Activated CD4-positive, alpha-beta T cell treated with anti-CD3 and anti-CD28 coated beads, Interleukin-2, Interleukin-4, amounts not matched to agents 100 ng/mL and 50 ng/mL, durations not matched to agents 16 hours and 8 hours (primary cell): ENCODE measurements around the gene SLC6A1.

Experiments used
- DNase-seq: peaks from one replicate; pipeline ENCODE4 v3.0.0-alpha.2; 2020; ENCODE audit warnings: low spot score

SLC6A1 gene

GRCh38 chr3:10993729-10994065, 1.1 kb downstream of the SLC6A1 start:
- no peak for DNase-seq

- no peak for DNase-seq
Observed at GRCh38 chr3:10994306-10994705, 1.8 kb downstream of the SLC6A1 start.

- no peak for DNase-seq
Observed at GRCh38 chr3:10995871-10996270, 3.3 kb downstream of the SLC6A1 start.

GRCh38 chr3:10996345-10997013, 3.9 kb downstream of the SLC6A1 start:
- no peak for DNase-seq

- DNase-seq = no peak
Observed at GRCh38 chr3:10997196-10997595, 4.6 kb downstream of the SLC6A1 start.

- no peak for DNase-seq
Observed at GRCh38 chr3:10998542-10998941, 6.0 kb downstream of the SLC6A1 start.

- DNase-seq = no peak
Observed at GRCh38 chr3:10999221-11000107, 6.9 kb downstream of the SLC6A1 start.

GRCh38 chr3:11000528-11000927, 8.0 kb downstream of the SLC6A1 start:
- no peak for DNase-seq

- DNase-seq = no peak
Observed at GRCh38 chr3:11001020-11001657, 8.6 kb downstream of the SLC6A1 start.

- DNase-seq = no peak
Observed at GRCh38 chr3:11001658-11002021, 9.1 kb downstream of the SLC6A1 start.

GRCh38 chr3:11002371-11002807, 9.8 kb downstream of the SLC6A1 start:
- DNase-seq = no peak

GRCh38 chr3:11004563-11004962, 12.0 kb downstream of the SLC6A1 start:
- DNase-seq = no peak

GRCh38 chr3:11005686-11006256, 13.2 kb downstream of the SLC6A1 start:
- DNase-seq = no peak

- DNase-seq = no peak
Observed at GRCh38 chr3:11006986-11007933, 14.7 kb downstream of the SLC6A1 start.

GRCh38 chr3:11009898-11010297, 17.4 kb downstream of the SLC6A1 start:
- DNase-seq = no peak

GRCh38 chr3:11010426-11011165, 18.0 kb downstream of the SLC6A1 start:
- no peak for DNase-seq

GRCh38 chr3:11014253-11014652, 21.7 kb downstream of the SLC6A1 start:
- no peak for DNase-seq

GRCh38 chr3:11014752-11015151, 22.2 kb downstream of the SLC6A1 start:
- no peak for DNase-seq

- DNase-seq = no peak
Observed at GRCh38 chr3:11015369-11015768, 22.8 kb downstream of the SLC6A1 start.

- DNase-seq = no peak
Observed at GRCh38 chr3:11016727-11017126, 24.2 kb downstream of the SLC6A1 start.
